DND-41 (cell line): ENCODE data around the gene NDNF.

ENCODE experiments used
- ATAC-seq: fragments of 200-7000 bp; cut with Tn5 transposase; 3 replicates; pipeline ENCODE4 v1.9.1; 2021; ENCODE audit warnings: low read depth; ENCODE audit not compliant: insufficient read depth
- DNase-seq: peaks from one replicate; pipeline ENCODE4 v3.0.0-alpha.2; 2020
- H2AFZ ChIP-seq: 2 replicates; pipeline ENCODE4 v1.6.0; 2012; ENCODE audit warnings: low read depth, low read length
- H3K27ac ChIP-seq: 2 replicates; pipeline ENCODE4 v1.5.1; 2012; ENCODE audit warnings: low read length, inconsistent platforms
- H3K27me3 ChIP-seq: fragments of 200-600 bp; sonication (generic); 2 replicates; pipeline ENCODE4 v1.6.0; 2012; ENCODE audit warnings: low read length, mild to moderate bottlenecking, inconsistent platforms; ENCODE audit not compliant: insufficient read depth, poor library complexity
- H3K36me3 ChIP-seq: 2 replicates; pipeline ENCODE4 v1.5.1; 2012; ENCODE audit warnings: low read length, inconsistent platforms; ENCODE audit not compliant: insufficient read depth
- H3K4me1 ChIP-seq: 2 replicates; pipeline ENCODE4 v1.5.1; 2012; ENCODE audit warnings: mild to moderate bottlenecking, low read length; ENCODE audit not compliant: insufficient read depth
- H3K4me2 ChIP-seq: 2 replicates; pipeline ENCODE4 v1.6.0; 2012; ENCODE audit warnings: mild to moderate bottlenecking, moderate library complexity, low read length, inconsistent platforms; ENCODE audit not compliant: insufficient read depth
- H3K4me3 ChIP-seq, 2 experiments: fragments of 200-600 bp in 1 of 2; shearing (Covaris generic) in 1 of 2; 2 replicates each; pipeline ENCODE4 v1.5.1; 2012 to 2016; ENCODE audit warnings: inconsistent platforms in 2 of 2, low read length in 2 of 2, mild to moderate bottlenecking in 2 of 2, low read depth in 1 of 2, moderate library complexity in 1 of 2
- H3K79me2 ChIP-seq: 2 replicates; pipeline ENCODE4 v1.6.0; 2012; ENCODE audit warnings: low read length, inconsistent platforms; ENCODE audit not compliant: insufficient read depth
- H3K9ac ChIP-seq: 2 replicates; pipeline ENCODE4 v1.6.0; 2012; ENCODE audit warnings: low read depth, mild to moderate bottlenecking, inconsistent platforms, low read length, moderate library complexity
- H3K9me3 ChIP-seq: 2 replicates; pipeline ENCODE4 v1.5.1; 2012; ENCODE audit warnings: low read length, moderate library complexity, mild to moderate bottlenecking, inconsistent platforms; ENCODE audit not compliant: insufficient read depth, severe bottlenecking
- H4K20me1 ChIP-seq: 2 replicates; pipeline ENCODE4 v1.6.0; 2012; ENCODE audit warnings: low read length; ENCODE audit not compliant: insufficient read depth
- EZH2 ChIP-seq: IDR thresholded peaks from 3 replicates; pipeline ENCODE4 v1.6.1; 2012; ENCODE audit warnings: borderline replicate concordance, low read depth, mild to moderate bottlenecking, moderate library complexity, low read length, inconsistent platforms; ENCODE audit not compliant: severe bottlenecking
- TF ChIP-seq, protein P1 (sequence below): IDR thresholded peaks from 2 replicates; pipeline ENCODE4 v1.5.1; 2012; ENCODE audit warnings: borderline replicate concordance, low read length, moderate library complexity, mild to moderate bottlenecking; ENCODE audit not compliant: poor library complexity, severe bottlenecking; ENCODE audit errors: extremely low read depth

The NDNF gene

DNA sequence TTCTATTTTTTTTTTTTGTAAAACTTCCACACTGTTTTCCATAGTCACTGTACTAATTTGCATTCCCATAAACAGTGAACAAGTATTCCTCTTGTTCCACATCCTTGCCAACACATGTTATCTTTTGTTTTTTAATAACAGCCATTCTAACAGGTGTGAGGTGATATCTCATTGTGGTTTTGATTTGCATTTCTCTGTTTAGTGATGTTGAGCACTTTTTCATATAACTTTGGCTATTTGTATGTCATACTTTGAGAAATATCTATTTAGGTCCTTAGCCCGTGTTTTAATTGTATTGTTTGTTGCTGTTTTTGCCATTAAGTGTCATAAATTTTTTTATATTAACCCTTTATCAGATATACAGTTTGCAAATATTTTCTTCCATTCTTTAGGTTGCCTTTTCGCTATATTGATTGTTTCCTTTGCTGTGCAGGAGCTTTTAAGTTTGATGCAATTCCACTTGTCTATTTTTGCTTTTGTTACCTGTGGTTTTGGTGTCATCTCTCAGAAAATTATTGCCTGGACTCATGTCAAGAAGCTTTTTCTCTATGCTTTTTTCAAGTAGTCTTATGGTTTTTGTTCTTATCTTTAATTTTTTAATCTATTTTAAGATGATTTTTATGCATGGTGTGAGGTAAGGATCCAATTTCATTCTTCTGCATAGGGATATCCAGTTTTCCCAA lies 27.9 kb upstream of the NDNF start:
- no peak overlapping the region for H3K27ac ChIP-seq
- no peaks in the 10 kb centered on the region for H3K9me3 ChIP-seq
- H3K4me1 ChIP-seq: no peaks in the 10 kb centered on the region
- H3K4me2 ChIP-seq: no peak overlapping the region
- H3K9ac ChIP-seq: no peak overlapping the region
- H4K20me1 ChIP-seq: no peaks in the 10 kb centered on the region
- H3K4me3 ChIP-seq: no peak overlapping the region
- H3K79me2 ChIP-seq: no peaks in the 10 kb centered on the region
- no peaks in the 10 kb centered on the region for H3K36me3 ChIP-seq
- no peak overlapping the region for H2AFZ ChIP-seq
- no peaks in the 10 kb centered on the region for H3K27me3 ChIP-seq
- DNase-seq (no peak), ATAC-seq (no peak)
- TF ChIP-seq, protein P1, sequence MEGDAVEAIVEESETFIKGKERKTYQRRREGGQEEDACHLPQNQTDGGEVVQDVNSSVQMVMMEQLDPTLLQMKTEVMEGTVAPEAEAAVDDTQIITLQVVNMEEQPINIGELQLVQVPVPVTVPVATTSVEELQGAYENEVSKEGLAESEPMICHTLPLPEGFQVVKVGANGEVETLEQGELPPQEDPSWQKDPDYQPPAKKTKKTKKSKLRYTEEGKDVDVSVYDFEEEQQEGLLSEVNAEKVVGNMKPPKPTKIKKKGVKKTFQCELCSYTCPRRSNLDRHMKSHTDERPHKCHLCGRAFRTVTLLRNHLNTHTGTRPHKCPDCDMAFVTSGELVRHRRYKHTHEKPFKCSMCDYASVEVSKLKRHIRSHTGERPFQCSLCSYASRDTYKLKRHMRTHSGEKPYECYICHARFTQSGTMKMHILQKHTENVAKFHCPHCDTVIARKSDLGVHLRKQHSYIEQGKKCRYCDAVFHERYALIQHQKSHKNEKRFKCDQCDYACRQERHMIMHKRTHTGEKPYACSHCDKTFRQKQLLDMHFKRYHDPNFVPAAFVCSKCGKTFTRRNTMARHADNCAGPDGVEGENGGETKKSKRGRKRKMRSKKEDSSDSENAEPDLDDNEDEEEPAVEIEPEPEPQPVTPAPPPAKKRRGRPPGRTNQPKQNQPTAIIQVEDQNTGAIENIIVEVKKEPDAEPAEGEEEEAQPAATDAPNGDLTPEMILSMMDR: no peak
- no peak for TF ChIP-seq EZH2

DNA sequence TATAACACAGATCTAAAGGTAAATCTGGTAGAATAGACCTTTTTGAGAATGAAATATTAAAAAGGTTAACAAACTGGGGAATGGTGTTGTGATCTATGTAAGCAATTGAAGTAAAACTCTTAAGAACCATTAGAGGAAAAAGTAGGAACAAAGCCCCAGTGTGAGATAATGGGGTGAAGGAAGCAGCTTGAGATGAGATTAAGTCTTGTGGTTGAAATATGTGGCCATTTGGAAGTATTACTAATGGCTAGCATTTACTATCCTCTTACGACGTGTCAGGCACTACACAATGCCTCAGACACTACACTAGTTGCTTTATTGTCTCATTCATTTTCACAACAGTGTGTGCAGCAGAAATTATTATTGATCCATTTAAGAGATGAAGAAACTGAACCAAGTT lies 25.9 kb upstream of the NDNF start:
- H3K27me3 ChIP-seq: no peaks in the 10 kb centered on the region
- H3K4me1 ChIP-seq: no peaks in the 10 kb centered on the region
- no peaks in the 10 kb centered on the region for H3K36me3 ChIP-seq
- no peaks in the 10 kb centered on the region for H3K79me2 ChIP-seq
- H3K27ac ChIP-seq: no peak overlapping the region
- H3K9ac ChIP-seq: no peak overlapping the region
- ATAC-seq (no peak), DNase-seq (no peak)
- H3K4me2 ChIP-seq: no peak overlapping the region
- H3K4me3 ChIP-seq: no peak overlapping the region
- no peaks in the 10 kb centered on the region for H4K20me1 ChIP-seq
- H2AFZ ChIP-seq: no peak overlapping the region
- no peak for TF ChIP-seq EZH2
- TF ChIP-seq, protein P1: no peak
- H3K9me3 ChIP-seq: no peaks in the 10 kb centered on the region

DNA sequence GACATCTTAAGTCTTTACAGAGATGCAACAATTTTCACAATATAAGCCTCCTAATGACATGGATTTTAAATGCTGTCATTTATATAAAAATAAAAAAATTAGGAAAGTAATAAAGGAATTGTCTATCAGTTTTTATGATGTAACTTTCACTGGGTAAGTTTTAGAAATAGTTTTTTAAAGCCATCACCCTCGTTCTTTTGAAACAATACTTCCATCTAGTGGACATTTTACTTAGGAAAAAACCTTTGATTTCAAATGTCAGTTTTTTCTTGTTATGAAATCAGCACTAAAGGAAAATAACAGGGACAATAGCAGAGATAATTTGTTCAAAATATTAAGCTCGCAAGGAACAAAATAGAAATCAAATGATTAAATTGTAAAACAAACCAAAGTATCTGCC lies 24.3 kb upstream of the NDNF start:
- Histone ChIP-seq H3K36me3 (no peaks in the 10 kb centered on the region), H3K4me3 (no peak overlapping the region), H3K4me2 (no peak overlapping the region), H3K9ac (no peak overlapping the region), H3K79me2 (no peaks in the 10 kb centered on the region), H2AFZ (no peak overlapping the region), H3K4me1 (no peaks in the 10 kb centered on the region), H3K9me3 (no peaks in the 10 kb centered on the region), H3K27me3 (no peaks in the 10 kb centered on the region), H3K27ac (no peak overlapping the region), H4K20me1 (no peaks in the 10 kb centered on the region)
- no peak for ATAC-seq
- no peak for DNase-seq
- TF ChIP-seq EZH2: no peak
- TF ChIP-seq, protein P1: peak; percentile 61
